ENCODE results near the gene BEND7.

BEND7 gene

GRCh38 chr10:13500201-13500600 is 28.6 kb downstream of the BEND7 start:
- Histone ChIP-seq H3K4me1 (ENCODE audit: control insufficient read depth, low read length) (no peaks in the 10 kb centered on the region), H4K20me1 (ENCODE audit: control insufficient read depth, insufficient read depth, low read depth, low read length) (no peaks in the 10 kb centered on the region), H3F3A (ENCODE audit: control insufficient read depth, insufficient read depth) (no peaks in the 10 kb centered on the region), H3K4me2 (ENCODE audit: low read length) (no peak overlapping the region), H3K9me3 (ENCODE audit: control insufficient read depth, insufficient read depth, low read length) (no peaks in the 10 kb centered on the region), H3K27ac (ENCODE audit: low read depth, low read length) (no peak overlapping the region), H3K79me2 (ENCODE audit: control insufficient read depth, low read length) (no peaks in the 10 kb centered on the region), H3K27me3 (ENCODE audit: control insufficient read depth, low read length) (no peaks in the 10 kb centered on the region), H3K36me3 (ENCODE audit: control insufficient read depth, low read length) (no peaks in the 10 kb centered on the region), H3K4me3 (ENCODE audit: low read length) (no peak overlapping the region), H3K9me2 (replicated peaks; ENCODE audit: control insufficient read depth, low read length) (no peaks in the 10 kb centered on the region)
- TF ChIP-seq CTCF (IDR thresholded peaks at IDR 0.05; ENCODE audit: low read depth, low read length, poor library complexity, severe bottlenecking) = no peak
- TF ChIP-seq EZH2phosphoT487 (IDR thresholded peaks at IDR 0.05; ENCODE audit: borderline replicate concordance, low read length) = no peak

GRCh38 chr10:13499150-13499549 is 29.7 kb downstream of the BEND7 start:
- no peak overlapping the region for H3K27ac ChIP-seq (ENCODE audit: low read depth, low read length)
- H3K4me3 ChIP-seq (ENCODE audit: low read length) = no peak overlapping the region
- H3K4me2 ChIP-seq (ENCODE audit: low read length) = no peak overlapping the region
- no peaks in the 10 kb centered on the region for H4K20me1 ChIP-seq (ENCODE audit: control insufficient read depth, insufficient read depth, low read depth, low read length)
- H3K9me3 ChIP-seq (ENCODE audit: control insufficient read depth, insufficient read depth, low read length) = no peaks in the 10 kb centered on the region
- no peaks in the 10 kb centered on the region for H3K36me3 ChIP-seq (ENCODE audit: control insufficient read depth, low read length)
- H3K4me1 ChIP-seq (ENCODE audit: control insufficient read depth, low read length) = no peaks in the 10 kb centered on the region
- H3K27me3 ChIP-seq (ENCODE audit: control insufficient read depth, low read length) = no peaks in the 10 kb centered on the region
- TF ChIP-seq EZH2phosphoT487 (IDR thresholded peaks at IDR 0.05; ENCODE audit: borderline replicate concordance, low read length) (no peak), CTCF (IDR thresholded peaks at IDR 0.05; ENCODE audit: low read depth, low read length, poor library complexity, severe bottlenecking) (no peak)
- no peaks in the 10 kb centered on the region for H3F3A ChIP-seq (ENCODE audit: control insufficient read depth, insufficient read depth)
- H3K79me2 ChIP-seq (ENCODE audit: control insufficient read depth, low read length) = no peaks in the 10 kb centered on the region
- H3K9me2 ChIP-seq (replicated peaks; ENCODE audit: control insufficient read depth, low read length) = no peaks in the 10 kb centered on the region

- no peak overlapping the region for H3K27ac ChIP-seq (ENCODE audit: low read depth, low read length)
- H3K27me3 ChIP-seq (ENCODE audit: control insufficient read depth, low read length) = peaks cover 6% of the 10 kb centered on the region; the same call in 1 of the 2 replicates
- H3K4me3 ChIP-seq (ENCODE audit: low read length) = no peak overlapping the region
- H3K9me3 ChIP-seq (ENCODE audit: control insufficient read depth, insufficient read depth, low read length) = no peaks in the 10 kb centered on the region
- no peaks in the 10 kb centered on the region for H3F3A ChIP-seq (ENCODE audit: control insufficient read depth, insufficient read depth)
- no peak for TF ChIP-seq EZH2phosphoT487 (IDR thresholded peaks at IDR 0.05; ENCODE audit: borderline replicate concordance, low read length)
- TF ChIP-seq CTCF (IDR thresholded peaks at IDR 0.05; ENCODE audit: low read depth, low read length, poor library complexity, severe bottlenecking) = no peak
- H3K4me1 ChIP-seq (ENCODE audit: control insufficient read depth, low read length) = no peaks in the 10 kb centered on the region
- H3K36me3 ChIP-seq (ENCODE audit: control insufficient read depth, low read length) = no peaks in the 10 kb centered on the region
- no peak overlapping the region for H3K4me2 ChIP-seq (ENCODE audit: low read length)
- H3K9me2 ChIP-seq (replicated peaks; ENCODE audit: control insufficient read depth, low read length) = no peaks in the 10 kb centered on the region
- no peaks in the 10 kb centered on the region for H3K79me2 ChIP-seq (ENCODE audit: control insufficient read depth, low read length)
- no peaks in the 10 kb centered on the region for H4K20me1 ChIP-seq (ENCODE audit: control insufficient read depth, insufficient read depth, low read depth, low read length)
Measured at GRCh38 chr10:13496931-13497330, 31.9 kb downstream of the BEND7 start.

GRCh38 chr10:13496164-13496563 is 32.6 kb downstream of the BEND7 start:
- Histone ChIP-seq H3K27me3 (ENCODE audit: control insufficient read depth, low read length) (peaks cover 6% of the 10 kb centered on the region; the same call in 1 of the 2 replicates), H3K9me2 (replicated peaks; ENCODE audit: control insufficient read depth, low read length) (no peaks in the 10 kb centered on the region), H3K27ac (ENCODE audit: low read depth, low read length) (no peak overlapping the region), H3K9me3 (ENCODE audit: control insufficient read depth, insufficient read depth, low read length) (no peaks in the 10 kb centered on the region), H3K4me1 (ENCODE audit: control insufficient read depth, low read length) (no peaks in the 10 kb centered on the region), H3K4me3 (ENCODE audit: low read length) (no peak overlapping the region), H3K36me3 (ENCODE audit: control insufficient read depth, low read length) (no peaks in the 10 kb centered on the region), H3F3A (ENCODE audit: control insufficient read depth, insufficient read depth) (no peaks in the 10 kb centered on the region), H3K79me2 (ENCODE audit: control insufficient read depth, low read length) (no peaks in the 10 kb centered on the region), H3K4me2 (ENCODE audit: low read length) (no peak overlapping the region), H4K20me1 (ENCODE audit: control insufficient read depth, insufficient read depth, low read depth, low read length) (no peaks in the 10 kb centered on the region)
- TF ChIP-seq CTCF (IDR thresholded peaks at IDR 0.05; ENCODE audit: low read depth, low read length, poor library complexity, severe bottlenecking) (no peak), EZH2phosphoT487 (IDR thresholded peaks at IDR 0.05; ENCODE audit: borderline replicate concordance, low read length) (no peak)
